Coronary artery (tissue), 2 donors: ENCODE measurements around the gene GMDS.

Experiments used
- DNase-seq: peaks from one replicate; pipeline ENCODE4 v3.0.0-alpha.2; 2017; ENCODE audit warnings: low spot score
- H3K27ac ChIP-seq, 2 donors: fragments of 200-600 bp; sonication (generic); one replicate each; pipeline ENCODE4 v1.5.1; 2016 to 2019
- H3K4me3 ChIP-seq: fragments of 200-600 bp; sonication (generic); 2 replicates; pipeline ENCODE4 v1.5.1; 2016; ENCODE audit warnings: mild to moderate bottlenecking, moderate library complexity
- TF ChIP-seq, protein P1 (sequence below): fragments of 200-600 bp; sonication (generic); IDR thresholded peaks from one replicate; pipeline ENCODE4 v1.5.1; 2019; ENCODE audit warnings: antibody characterized with exemption

The GMDS gene

GRCh38 chr6:1703923-1704322 lies 541.5 kb downstream of the GMDS start:
- Histone ChIP-seq H3K4me3 (no peak overlapping the region), H3K27ac (peak overlapping the region; percentile 83 to 94)
- TF ChIP-seq, protein P1, sequence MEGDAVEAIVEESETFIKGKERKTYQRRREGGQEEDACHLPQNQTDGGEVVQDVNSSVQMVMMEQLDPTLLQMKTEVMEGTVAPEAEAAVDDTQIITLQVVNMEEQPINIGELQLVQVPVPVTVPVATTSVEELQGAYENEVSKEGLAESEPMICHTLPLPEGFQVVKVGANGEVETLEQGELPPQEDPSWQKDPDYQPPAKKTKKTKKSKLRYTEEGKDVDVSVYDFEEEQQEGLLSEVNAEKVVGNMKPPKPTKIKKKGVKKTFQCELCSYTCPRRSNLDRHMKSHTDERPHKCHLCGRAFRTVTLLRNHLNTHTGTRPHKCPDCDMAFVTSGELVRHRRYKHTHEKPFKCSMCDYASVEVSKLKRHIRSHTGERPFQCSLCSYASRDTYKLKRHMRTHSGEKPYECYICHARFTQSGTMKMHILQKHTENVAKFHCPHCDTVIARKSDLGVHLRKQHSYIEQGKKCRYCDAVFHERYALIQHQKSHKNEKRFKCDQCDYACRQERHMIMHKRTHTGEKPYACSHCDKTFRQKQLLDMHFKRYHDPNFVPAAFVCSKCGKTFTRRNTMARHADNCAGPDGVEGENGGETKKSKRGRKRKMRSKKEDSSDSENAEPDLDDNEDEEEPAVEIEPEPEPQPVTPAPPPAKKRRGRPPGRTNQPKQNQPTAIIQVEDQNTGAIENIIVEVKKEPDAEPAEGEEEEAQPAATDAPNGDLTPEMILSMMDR, result no peak
- DNase-seq, result no peak

DNA sequence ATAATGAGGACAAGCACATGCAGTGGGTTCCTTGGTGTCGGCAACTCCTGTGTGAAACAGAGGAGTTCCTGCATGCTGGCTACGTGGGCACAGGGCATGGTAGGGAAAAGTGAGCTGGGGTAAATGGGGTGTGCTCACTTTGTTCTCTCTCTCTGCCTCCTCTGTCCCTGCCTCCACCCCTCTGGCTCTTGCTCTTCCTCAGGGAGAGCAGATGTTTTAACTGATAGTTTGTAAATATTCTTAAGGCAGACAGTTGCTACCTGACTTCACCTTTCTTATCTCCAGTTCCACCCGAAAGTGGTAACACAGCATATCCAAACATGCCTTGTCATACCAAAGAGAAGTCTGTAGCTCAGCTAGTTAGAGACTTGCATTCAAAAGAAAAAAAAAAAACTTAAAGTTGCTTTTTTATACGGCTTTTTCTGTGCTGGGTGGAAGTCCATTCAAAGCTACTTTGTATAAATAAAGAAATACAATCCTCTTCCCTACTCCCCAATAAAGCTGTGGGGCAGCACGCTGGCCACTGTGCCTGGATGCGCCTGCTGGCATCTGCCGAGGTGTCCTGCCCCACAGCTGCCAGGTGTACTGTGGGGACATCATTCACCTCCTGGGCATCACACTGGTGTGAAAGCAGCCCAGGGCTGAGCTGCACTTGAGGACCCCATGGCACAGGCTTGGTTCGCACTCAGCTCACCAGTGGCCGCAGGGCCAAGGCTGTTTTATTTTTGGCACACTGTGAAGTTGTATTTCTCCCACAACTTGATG lies 542.1 kb downstream of the GMDS start:
- no peak for DNase-seq
- Histone ChIP-seq H3K27ac (peak overlapping the region; percentile 83 to 94), H3K4me3 (no peak overlapping the region)
- TF ChIP-seq, protein P1, result no peak

DNA sequence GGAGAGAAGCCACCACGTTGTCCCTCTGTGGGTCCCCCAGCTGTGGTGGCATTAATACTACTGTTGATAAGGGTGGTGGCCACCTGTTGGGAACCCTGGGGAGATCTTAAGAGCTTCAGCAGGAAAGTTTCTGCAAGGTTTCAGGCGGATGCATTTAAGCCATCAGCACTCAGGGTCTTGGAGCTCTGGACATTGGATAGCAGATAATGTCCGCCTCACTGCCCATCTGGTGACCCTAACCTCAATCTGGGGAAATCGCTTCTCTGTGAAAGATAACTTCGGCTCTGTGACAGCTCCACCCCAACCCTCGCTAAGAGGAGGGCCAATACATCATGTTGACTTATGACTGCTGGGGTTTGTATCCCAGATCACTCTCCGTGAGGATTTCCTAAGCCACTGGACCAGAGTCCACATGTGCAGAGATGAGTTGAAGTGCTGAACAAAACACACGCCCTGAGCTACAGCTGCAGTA lies 542.8 kb downstream of the GMDS start:
- TF ChIP-seq, protein P1, result no peak
- DNase-seq, result no peak
- H3K27ac ChIP-seq, result peak overlapping the region; percentile 83 to 94
- H3K4me3 ChIP-seq, result peak overlapping the region; percentile 45

- TF ChIP-seq, protein P1, result no peak
- peak overlapping the region; percentile 45 for H3K4me3 ChIP-seq
- H3K27ac ChIP-seq, result peak overlapping the region; percentile 83 to 94
- peak; percentile 89 for DNase-seq
These were observed 543.6 kb downstream of the GMDS start for GRCh38 chr6:1701668-1702353.

DNA sequence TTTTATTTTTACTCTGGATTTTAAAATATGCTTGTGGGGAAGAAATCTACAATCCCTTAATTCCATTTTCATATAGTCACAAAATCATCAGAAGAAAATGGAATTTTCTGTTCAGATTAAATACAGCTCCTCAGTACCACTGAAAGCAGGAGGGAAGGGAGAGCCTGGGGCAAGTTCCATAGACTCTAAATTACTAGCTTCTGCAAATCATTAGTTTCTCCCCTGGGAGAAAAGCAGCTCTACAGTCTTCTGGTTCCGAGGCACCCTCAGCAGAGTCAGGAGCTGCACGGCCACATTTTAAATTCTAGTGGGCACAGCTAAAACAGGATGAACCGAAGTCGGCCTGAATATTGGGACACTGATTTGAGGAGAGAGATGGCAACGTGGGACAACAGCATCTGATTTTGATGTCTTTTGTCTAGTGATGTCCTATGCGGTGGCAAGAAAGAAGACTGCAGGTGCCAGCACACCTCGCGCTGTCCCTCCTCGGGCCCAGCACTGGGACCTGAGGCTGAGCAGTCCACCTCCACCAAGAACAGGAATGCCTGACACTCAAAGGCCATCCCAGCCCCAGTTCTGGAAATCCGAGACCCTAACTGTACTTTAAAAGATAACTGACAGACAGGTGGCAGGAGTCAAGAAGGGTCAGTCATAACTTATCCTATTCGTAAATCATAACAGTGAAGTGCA lies 545.0 kb downstream of the GMDS start:
- H3K4me3 ChIP-seq, result no peak overlapping the region
- DNase-seq, result no peak
- H3K27ac ChIP-seq, result peak overlapping the region; percentile 83 to 88

DNA sequence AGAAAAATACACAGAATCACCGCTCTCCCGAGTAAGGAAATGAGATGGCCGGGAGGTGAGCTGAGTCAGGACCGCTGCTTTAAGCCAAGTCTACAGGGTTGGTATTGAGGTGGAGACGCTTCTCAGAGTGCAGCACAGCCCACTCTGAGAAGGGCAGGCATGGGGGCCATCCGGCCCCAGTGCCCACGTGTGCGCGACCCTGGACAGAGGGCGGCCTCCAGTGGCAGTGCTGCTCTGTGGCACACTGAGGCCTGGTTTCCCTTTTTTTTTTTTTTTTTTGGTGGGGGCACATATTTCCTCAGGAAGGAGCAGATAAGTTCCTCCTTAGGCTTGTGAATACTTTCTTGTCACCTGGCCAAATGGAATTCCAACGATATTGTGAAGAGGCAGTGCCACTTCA lies 546.9 kb downstream of the GMDS start:
- TF ChIP-seq, protein P1, result no peak
- DNase-seq, result no peak
- Histone ChIP-seq H3K27ac (peak overlapping the region in 1 of 2 donors; percentile 88), H3K4me3 (no peak overlapping the region)

More for the DNA sequence above, 545.0 kb downstream of the GMDS start:
- TF ChIP-seq, protein P1, result no peak
